Stimulated activated naive CD4-positive, alpha-beta T cell treated with Interleukin-2 at 50 U/mL for 16 hours (primary cell): ENCODE results near the gene QSER1.
"Not testable (repeated sequence)": the region's sequence is repeated elsewhere in the genome, so short reads cannot be mapped to it uniquely, and the experiment has no call there.

ENCODE experiments used
- DNase-seq: peaks from one replicate; lab custom pipeline; 2025; lab: John Stamatoyannopoulos, UW

Gene QSER1

GRCh38 chr11:32935462-32936029 lies 42.9 kb downstream of the QSER1 start:
- no peak for DNase-seq

GRCh38 chr11:32936178-32936577 lies 43.6 kb downstream of the QSER1 start:
- DNase-seq = not testable (repeated sequence)

- not testable (repeated sequence) for DNase-seq
Measured at GRCh38 chr11:32937283-32937682, 44.7 kb downstream of the QSER1 start.

- no peak for DNase-seq
Measured at GRCh38 chr11:32939046-32939445, 46.4 kb downstream of the QSER1 start.

GRCh38 chr11:32939866-32940265 lies 47.3 kb downstream of the QSER1 start:
- no peak for DNase-seq

GRCh38 chr11:32940865-32941264 lies 48.3 kb downstream of the QSER1 start:
- no peak for DNase-seq

GRCh38 chr11:32947978-32948377 lies 55.4 kb downstream of the QSER1 start:
- DNase-seq = no peak

- DNase-seq = no peak
Measured at GRCh38 chr11:32949739-32950138, 57.1 kb downstream of the QSER1 start.

GRCh38 chr11:32952421-32952820 lies 59.8 kb downstream of the QSER1 start:
- DNase-seq = no peak

- no peak for DNase-seq
Measured at GRCh38 chr11:32953700-32954099, 61.1 kb downstream of the QSER1 start.

GRCh38 chr11:32960553-32961164 lies 68.0 kb downstream of the QSER1 start:
- DNase-seq = no peak

- no peak for DNase-seq
Measured at GRCh38 chr11:32962016-32962415, 69.4 kb downstream of the QSER1 start.

GRCh38 chr11:32963721-32964120 lies 71.1 kb downstream of the QSER1 start:
- DNase-seq = no peak

GRCh38 chr11:32968541-32968940 lies 75.9 kb downstream of the QSER1 start:
- no peak for DNase-seq

GRCh38 chr11:32972233-32972632 lies 79.6 kb downstream of the QSER1 start:
- DNase-seq = not testable (repeated sequence)

GRCh38 chr11:32972781-32973180 lies 80.2 kb downstream of the QSER1 start:
- no peak for DNase-seq

- DNase-seq = no peak
Measured at GRCh38 chr11:32982626-32983025, 90.0 kb downstream of the QSER1 start.

GRCh38 chr11:32983506-32983905 lies 90.9 kb downstream of the QSER1 start:
- no peak for DNase-seq

- no peak for DNase-seq
Measured at GRCh38 chr11:32985600-32985999, 93.0 kb downstream of the QSER1 start.

GRCh38 chr11:32987851-32988250 lies 95.2 kb downstream of the QSER1 start:
- DNase-seq = no peak

- no peak for DNase-seq
Measured at GRCh38 chr11:32990481-32990880, 97.9 kb downstream of the QSER1 start.

- DNase-seq = no peak
Measured at GRCh38 chr11:32991427-32991826, 98.8 kb downstream of the QSER1 start.

- DNase-seq = no peak
Measured at GRCh38 chr11:32991898-32992297, 99.3 kb downstream of the QSER1 start.

- DNase-seq = no peak
Measured at GRCh38 chr11:33000181-33000580, 107.6 kb downstream of the QSER1 start.
